ENCODE results near the gene NUDT1.

Gene NUDT1

DNA sequence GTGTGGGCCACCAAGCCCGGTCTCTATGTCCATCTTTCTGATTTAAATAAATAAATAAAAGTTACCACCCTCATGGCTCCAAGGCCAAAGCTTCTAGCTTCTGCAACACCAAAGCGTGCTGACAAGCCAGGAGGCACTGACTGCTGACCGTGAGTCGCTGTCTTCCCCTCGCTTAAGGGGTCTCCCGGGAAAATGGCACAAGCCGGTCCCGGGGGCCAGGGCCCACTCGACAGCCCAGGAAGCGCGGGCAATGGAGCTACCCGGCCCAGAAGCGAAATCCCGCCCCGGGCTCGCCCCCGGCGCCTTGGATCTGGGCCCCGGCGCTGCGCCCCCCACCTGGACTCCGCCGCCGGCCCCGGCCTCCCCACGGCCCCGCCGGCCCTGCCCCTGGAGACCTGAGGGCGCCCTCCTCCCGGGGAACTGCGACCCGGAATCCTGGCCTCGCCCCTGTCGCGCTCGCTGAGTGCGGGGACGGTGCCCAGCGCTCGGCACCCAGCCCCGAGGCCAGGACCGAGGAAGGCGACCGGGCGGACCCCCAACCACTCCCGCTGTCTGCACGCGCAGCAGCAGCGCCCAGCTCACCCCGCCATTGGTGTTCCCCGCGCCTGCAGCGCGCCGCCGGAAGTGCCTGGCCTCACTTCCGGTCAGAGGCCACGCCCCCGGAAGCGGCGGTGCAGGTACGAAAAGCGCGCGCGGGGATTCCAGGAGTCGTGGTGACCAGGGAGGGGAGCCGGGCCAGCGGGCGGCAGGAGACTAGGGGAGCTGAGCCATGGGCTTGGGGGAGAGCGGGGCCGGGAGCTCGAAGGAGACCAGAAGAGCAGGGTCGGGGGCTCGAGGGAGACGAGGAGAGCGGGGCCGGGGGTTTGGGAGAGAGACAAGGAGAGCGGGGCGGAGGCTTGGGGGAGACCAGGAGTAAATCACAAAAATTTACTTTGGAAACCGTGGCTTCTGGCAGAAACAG lies at the start of gene NUDT1, which contains the start of gene MRM2:
NUDT1 (plus strand) TSS at position 647 of the 961 bp plus-strand sequence. CDS start 2,349 bp downstream, outside the sequence.
MRM2 (minus strand) TSS at position 626 of the 961 bp plus-strand sequence; CDS start at position 590, 36 bp downstream.
- DNase-seq (ENCODE audit: low read depth): peak; percentile 65

DNA sequence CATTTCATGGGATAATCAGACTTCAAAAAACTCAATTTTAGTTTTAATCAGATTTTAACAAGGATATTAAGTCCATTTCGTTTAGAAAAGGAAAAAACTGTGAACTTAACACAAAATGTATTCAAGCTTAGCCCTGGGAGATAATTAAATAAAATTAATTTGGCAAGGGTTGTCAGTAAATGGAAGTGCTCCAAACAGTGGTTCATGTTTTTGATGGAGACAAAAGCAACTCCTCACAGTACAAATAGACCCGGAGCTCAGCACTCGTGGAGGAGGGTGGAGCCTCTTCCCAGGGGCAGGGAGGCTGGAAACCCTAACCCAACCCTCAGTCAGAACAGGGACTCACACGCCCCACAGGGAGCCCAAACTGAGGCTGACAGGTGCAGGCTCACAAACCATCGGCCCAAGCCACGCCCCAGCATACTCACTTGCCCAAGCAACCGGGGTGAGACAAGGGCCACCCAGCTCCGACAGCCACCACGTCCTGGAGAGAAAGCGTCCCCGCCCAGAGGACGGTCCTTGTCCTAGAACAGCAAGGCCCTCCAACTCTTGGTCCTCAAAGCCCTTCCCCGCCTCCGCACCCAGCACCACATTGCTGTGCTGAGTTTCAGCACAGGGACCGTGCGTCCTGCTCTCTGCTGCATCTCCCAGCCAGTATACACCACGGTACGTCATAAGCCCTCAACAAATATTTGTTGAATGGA lies 49.0 kb upstream of the NUDT1 start:
- no peak for DNase-seq (ENCODE audit: low read depth)

DNA sequence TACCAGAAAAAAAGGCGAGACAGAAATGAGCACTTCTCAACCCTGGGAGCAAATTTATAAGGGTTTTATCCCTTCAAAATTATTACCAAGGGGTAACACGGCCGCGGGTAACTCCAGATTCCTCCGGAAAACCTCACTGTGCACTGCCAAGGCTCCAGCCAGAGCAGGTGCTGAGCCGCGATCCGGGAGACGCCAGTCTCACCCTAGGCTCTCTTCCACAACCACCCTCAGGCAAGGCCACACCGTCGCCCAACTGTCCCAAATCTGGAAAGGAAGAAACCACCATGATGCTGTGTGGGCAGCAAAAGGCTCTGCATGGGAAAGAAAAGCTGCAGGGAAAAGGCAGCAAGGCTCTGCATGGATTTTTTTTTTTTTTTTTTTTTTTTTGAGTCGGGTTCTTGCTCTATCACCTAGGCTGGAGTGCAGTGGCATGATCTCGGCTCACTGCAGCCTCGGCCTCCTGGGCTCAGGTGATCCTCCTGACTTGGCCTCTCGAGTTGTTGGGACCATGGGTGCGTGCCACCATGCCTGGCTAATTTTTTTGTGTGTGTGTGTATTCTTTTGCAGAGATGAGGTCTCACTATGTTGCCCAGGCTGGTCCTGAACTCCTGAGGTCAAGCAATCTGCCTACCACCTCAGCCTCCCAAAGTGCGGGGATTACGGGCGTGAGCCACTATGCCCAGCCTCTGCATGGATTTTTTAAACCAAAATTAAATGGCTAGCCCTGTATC lies 48.3 kb upstream of the NUDT1 start:
- no peak for DNase-seq (ENCODE audit: low read depth)

DNA sequence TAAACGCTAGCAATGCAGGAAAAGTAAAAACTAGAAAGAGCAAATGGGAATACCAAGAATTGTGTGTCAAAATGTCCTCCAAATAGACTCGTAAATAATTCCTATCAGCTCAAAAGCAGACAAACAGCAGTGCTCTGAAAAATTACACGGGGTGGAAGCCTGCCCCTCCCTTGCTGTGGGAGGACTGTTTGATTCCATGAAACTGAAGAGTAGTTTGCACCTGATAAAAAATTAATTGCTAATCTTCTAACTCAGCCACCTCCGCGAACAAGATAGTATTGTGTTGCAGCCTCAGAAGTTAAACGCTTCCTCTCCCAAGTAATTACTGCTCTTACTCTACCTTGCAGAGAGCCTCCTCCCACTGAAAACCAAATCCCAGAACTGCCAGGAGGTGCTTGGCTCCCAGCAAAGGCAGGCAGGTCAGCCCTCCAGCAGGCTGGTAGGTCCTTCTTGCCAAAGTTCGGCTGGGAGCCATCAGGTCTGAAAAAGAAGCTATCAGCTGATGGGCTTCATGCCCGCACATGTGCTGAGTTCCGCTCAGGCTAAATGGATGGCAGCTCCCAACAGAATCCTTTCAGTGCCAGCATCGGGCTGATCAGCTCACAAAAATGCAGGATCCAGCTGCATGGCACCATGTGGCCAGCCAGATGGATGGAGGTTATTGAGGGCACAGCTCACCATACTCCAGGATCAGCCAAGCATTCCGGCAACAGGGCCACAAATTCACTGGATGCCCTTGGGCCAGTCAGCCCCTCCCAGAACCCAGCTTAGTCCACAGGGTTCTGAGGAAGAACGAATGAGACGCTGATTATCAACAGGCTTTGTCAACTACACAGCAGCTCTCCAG lies 46.4 kb upstream of the NUDT1 start:
- no peak for DNase-seq (ENCODE audit: low read depth)

DNA sequence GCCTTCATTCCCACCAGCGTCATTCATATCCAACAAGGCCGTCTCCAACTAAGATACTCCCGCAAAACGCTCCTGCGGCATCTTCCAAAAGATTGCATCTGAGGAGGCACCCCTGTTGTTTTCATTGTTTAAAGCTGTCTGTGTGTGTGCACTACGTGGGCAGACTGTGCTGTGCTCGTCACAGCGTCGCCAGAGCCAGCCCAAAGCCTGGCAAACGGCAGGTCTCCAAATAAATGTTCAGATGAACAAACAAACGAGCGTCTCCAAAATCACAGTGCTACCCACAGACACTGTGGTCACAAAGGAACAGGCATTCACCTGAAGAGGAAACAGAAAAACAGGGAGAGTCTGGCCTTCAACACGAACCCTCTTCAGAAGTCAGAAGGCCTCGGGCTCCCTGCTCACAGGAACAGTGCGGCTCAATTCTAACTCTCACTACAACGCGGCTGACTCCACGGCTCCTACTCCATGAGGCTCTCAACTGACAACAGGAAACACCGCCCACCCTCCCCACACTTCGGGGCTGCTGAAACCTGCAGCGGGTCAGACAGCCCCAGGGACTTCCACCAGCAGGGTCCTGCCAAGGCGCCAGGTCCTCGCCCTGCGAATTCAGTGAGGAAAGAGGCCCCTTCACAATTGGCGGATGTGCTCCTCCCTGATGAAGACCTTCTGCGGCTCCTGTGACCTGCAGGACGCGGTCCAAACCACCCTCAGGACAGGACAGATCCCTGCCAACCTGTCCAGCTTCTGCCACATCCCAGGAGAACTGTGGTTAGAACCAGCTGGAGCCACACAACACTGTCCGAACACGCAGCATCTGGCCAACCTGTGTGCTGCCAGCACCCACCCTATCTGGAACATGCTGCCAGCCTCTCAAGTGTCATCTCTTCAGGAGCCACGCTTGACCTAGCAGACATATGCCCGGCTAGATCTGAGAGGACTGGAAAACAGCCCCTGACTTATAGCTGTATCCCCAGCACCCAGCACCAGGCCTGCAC lies 45.3 kb upstream of the NUDT1 start:
- no peak for DNase-seq (ENCODE audit: low read depth)

DNA sequence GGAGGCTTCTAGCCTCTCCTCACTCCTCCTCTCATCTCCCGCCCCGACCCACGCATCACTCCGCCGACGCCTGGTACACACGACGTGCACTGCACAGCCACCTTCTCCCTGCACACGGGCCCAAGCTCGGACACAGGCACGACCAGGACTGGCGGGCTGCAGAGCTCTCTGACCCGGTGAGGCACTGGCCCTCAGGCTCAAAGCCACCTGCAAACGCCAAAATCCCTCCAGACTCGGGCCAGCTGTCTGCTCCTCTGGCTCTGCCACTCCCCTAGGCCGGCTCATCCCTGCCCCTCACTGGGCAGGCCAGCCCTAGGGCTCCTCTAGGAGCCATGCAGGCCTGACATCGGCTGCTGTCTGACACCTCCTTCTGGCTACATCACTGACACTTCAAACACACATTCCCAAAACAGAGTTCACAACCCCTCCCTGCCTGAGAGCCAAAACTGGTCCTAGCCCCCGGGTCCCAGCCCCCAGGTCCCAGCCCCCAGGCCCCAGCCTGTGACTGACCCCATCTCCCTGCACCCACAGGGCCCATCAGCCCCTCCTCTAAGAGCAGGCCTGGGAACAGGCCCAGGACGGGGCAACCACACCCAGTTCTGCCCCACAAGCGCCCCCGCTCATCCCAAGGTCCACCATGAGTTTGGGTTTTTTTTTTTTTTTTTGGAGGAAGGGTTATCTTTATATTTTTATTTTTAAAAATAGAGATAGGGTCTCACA lies 44.4 kb upstream of the NUDT1 start:
- DNase-seq (ENCODE audit: low read depth): no peak

DNA sequence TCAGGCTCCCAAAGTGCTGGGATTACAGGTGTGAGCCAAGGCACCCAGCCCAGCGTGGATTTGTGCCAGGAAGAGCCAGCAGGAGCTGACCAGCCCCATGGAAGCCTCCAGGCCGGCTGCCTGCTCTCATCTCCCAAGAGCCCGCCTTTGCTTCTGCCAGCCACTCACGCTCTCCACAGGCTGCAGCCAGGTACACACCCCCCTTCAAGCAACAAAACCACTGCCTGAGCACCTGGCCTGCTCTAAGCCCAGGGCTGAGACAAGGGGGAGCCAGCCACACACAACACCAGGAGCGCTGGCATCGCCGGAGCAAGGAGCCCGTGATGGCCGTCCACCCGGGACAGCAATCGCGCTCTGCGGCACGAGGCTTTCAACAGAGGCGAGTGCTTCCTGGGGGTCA lies 43.8 kb upstream of the NUDT1 start:
- DNase-seq (ENCODE audit: low read depth): no peak

DNA sequence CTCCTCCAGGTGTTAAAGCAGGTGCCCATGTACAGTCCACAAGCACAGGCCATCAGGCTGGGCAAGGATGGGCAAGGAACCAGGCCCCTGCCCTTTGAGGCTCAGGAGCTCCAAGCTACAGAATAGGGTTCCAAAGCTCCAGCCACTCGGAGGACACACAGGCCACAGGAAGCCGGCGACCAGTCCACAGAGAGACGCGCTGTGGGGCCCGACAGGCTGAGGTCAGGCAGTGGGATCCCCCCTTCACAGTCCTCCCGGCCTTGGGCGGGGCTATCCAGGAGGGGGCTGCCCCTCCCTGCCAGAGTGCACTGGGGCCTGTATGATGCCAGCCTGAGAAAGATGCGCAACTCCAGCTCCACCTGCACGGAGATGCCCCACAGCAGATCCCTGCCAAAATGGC lies 43.3 kb upstream of the NUDT1 start:
- DNase-seq (ENCODE audit: low read depth): no peak

DNA sequence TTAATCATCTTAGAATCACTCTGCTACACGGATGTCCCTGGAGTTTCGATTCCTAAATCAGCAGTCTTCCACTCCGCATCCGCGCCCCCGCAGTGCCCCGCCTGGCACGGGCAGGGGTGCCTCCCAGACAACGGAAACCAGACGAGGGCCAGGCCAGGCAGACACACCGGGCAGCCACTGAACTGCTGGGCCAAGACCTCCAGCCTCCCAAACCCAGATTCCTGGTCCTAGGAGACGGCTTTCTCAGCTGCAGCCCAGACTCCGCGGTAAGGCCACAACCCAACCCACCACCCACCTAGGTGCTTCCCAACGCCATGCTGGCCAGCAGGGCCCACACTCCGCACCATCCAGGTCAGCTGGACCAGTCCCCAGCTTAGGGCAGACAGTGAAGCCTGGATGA lies 42.5 kb upstream of the NUDT1 start:
- DNase-seq (ENCODE audit: low read depth): no peak

DNA sequence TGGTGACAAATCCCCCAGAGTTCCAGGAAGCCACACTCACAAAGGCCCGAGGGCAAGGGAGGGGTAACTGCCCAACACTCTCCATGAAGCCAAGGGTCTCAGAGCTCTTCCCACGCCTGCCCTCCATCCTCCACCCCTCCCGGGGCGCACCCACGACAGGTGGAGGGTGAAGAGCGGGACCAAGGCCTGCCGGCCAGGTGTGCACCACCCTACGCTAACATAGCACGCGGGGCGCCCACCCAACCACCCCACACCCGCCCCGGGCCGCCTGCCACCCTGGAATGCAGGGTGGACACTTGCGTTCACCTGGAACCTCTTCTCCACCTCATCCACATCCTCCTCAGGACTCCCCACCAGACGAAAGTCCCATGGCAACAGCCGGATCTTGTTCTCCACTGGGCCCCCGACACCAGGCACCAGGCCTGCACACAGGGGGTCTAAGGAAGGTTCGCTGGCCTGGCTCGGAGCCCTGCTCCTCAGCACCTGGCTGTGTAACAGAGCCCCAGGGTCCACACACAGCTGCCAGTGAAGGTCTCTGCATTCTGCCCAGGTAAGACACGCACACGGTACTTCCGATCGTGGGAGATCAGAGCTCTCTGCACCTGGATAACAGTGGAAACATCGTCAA lies 42.0 kb upstream of the NUDT1 start:
- DNase-seq (ENCODE audit: low read depth): no peak

DNA sequence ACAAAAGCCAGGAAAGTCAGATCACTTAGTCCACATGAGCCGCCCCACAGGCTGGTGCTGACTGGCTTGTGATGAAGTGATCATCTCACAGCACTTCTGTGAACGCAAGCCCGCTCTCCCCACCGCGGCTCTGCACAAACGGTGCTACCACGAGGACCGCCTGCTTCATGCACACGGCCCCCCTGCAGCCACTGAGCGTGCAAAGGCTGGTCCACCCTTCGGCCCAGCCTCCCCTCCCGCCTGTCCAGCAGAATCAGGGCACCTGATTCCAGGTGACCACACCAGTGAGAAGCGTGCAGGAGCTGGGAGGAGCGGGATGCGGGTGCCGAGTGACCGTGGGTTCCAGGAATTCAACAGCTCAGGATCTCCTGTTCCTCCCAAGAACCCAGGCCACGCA lies 41.4 kb upstream of the NUDT1 start:
- no peak for DNase-seq (ENCODE audit: low read depth)

DNA sequence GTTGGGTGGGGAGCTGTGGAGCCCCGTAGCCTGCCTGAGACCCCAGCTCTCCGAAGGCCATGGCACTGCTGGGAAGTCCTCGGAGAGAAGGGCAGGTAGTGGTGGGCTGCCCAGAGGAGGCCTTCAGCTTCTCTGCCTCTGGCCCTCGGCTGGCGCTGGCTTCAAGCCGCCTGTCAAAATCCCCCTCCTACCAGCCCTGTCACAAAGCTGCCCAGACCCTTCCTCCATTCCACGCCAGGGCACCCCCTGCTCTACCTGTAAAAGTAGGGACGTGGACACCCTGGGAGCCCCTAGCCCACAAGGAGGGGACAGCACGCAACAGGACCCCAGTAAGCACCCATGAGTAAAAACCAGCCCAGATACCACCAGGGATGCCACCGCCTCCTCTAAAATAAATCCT lies 40.9 kb upstream of the NUDT1 start:
- no peak for DNase-seq (ENCODE audit: low read depth)

DNA sequence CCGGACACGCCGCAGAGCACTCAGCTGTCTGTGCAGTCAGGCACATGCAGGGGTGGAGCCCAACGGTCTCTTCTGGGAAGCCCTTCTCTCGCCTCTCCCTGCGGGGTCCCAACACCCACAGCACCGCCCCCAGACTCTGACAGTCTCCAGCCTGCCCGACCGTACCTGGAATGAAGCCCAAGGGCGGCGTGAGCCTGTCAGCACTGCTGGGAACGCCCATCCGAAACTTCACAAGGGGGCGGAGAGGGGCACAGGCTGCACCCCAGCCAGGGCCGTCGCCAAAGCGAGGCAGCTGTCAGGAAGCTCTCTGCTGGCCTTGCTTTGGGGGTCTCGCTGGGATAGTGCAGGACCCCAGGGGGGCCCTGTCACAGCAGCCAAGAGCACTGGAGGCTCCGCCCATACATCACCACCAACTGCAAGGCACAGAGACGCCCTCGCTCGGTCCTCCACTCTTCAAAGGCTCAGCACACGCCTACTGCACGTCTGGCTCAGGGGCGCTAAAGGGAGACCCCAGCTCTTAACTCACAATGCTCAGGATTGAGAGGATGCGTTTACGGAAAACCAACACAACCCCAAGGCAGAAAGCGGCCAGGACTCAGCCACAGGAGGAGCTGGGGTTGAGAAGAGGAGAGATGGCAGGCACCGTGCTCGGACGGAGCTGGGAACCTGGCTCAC lies 40.2 kb upstream of the NUDT1 start:
- no peak for DNase-seq (ENCODE audit: low read depth)

DNA sequence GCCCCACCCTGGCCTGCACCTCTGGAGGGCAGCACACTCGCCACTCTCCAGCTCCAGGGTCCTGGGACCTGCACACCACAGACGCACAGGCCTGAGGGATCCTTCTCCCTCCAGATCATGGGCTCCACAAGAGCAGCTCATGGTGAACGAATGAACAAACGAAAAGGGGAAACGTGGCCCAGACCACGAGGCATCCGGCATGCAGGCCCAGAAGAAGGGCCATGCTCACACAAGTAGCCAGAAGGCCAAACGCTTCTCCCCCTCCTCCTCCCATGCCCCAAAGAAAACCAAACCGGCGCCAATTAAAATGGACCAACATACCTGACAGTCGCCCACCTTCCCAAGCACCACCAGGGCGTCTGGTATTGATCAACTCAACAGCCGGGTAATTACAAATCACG lies 39.7 kb upstream of the NUDT1 start:
- DNase-seq (ENCODE audit: low read depth): no peak

DNA sequence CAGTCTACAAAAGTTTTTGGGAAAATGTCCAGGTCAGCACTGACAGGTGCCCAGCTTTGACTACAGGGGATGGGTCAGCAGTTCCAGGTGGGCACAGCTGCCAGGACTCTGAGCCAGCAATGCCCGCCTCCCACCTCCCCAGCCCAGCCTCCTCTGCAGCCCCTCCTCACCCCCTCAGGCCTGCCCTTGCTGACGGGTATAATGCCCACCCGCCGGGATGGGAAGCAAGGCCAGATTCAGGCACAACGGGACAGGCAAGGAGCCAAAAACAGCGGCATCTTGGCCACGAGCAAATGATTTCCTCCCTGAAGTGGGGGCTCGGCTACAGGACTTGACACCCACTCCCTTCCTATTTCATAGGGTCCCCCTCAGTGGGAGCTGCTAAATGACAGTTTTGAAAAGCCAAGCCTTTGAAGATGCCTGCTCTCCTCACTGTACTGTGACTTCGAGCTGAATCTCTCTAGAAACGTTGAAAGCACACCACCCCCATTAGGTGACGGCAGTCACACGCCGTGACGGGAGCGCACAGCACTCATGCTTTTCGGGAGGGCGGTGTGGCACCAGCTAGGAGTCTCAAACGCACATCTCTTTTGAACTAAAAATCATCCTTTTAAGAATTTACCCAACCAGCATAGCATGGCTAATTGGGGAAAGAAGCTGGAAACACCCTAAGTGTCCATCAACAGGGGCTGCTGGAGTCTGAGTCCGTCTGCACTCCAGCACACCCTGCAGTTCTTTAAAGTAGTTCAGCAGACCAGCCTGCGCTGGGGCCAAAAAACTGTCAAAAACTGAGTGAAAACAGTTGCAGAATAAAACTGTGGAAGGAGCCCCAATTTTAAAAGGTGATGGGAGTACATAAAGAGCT lies 38.9 kb upstream of the NUDT1 start:
- DNase-seq (ENCODE audit: low read depth): no peak

DNA sequence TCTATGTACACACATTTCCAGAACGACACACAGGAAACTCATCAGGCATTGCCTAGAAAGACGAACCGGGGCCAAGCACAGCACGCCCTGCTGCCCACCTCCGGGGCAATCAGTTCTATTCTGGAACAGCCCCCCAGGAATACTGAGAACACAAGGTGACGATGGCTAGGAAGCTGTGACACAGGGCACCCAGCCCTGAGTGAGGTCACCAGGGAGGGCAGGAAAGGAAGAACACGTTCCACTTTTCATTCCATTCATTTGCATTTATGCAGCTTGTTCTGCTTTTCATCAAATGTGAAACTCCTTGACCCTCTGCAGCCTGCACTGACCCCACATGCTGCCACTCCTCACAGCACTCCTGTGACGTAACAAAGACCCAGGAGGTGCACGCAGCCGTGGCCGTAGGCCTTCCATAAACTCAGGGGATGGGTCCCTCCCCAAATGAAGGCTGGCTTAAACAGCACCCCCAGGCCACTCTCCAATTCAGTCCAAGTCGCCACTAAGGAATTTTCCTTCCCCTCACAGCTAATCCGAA lies 38.2 kb upstream of the NUDT1 start:
- DNase-seq (ENCODE audit: low read depth): no peak

DNA sequence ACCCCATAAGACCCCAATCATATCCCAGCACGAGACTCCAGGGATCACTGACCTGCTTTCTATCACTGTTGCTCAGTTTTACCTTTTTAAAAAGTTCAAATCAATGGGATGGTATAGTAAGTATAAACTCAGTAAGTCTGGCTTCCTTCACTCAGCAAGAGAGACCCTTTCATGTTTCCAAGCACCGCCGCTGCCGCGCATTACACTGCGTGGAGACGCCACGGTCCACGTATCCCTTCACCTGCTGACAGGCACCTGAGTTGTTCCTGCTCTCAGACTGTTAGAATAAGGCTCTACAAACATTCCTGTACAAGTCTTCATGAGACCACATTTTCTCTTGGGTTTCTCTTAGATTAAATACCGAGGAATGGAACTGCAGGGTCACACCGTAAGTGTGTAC lies 37.6 kb upstream of the NUDT1 start:
- no peak for DNase-seq (ENCODE audit: low read depth)

Data from activated T-helper 9 cell treated with anti-CD3 and anti-CD28 coated beads, Interleukin-2, amount 50 U/mL, for 16 hours (primary cell).